Right hindlimb (tissue), 1 donor: Measurements from ENCODE around the gene MARF1.
"Not testable (repeated sequence)": the region's sequence is repeated elsewhere in the genome, so short reads cannot be mapped to it uniquely, and the experiment has no call there.

Source experiments
- DNase-seq: peaks from one replicate; pipeline ENCODE4 v3.0.0-alpha.2; 2018

The MARF1 gene

GRCh38 chr16:15597822-15598647 lies 44.9 kb downstream of the MARF1 start:
- no peak for DNase-seq

GRCh38 chr16:15597135-15597534 lies 45.8 kb downstream of the MARF1 start:
- no peak for DNase-seq

DNA sequence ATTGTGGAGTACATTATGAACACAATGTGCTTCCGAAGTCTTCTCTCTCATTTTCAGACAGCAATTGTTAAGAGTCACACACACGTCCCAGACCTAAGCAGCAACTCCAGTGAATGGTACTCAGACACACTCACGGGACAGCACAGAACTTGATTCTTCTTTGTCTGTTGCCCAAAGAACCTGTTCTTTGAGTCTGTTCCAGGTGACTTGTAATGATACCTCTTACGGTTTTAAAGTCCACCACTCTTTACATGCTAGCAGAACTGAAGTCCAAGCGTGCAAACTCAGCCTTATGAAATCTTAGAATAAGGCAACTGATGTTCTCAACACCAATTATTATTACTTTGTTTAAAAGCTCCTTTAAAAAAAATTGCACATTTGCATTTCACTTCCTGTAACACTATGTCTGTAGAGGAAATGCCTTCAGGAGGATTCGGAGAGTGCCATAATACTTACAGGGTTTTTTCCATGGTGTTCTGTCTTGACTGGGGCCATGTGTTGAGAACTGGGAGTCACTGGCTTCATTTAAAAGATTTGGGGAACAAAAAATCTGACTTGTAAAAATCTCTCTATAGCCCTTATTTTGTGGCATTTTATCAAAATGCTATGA lies 48.1 kb downstream of the MARF1 start:
- DNase-seq = no peak

- DNase-seq = no peak
Measured at GRCh38 chr16:15593235-15593634, 49.7 kb downstream of the MARF1 start.

DNA sequence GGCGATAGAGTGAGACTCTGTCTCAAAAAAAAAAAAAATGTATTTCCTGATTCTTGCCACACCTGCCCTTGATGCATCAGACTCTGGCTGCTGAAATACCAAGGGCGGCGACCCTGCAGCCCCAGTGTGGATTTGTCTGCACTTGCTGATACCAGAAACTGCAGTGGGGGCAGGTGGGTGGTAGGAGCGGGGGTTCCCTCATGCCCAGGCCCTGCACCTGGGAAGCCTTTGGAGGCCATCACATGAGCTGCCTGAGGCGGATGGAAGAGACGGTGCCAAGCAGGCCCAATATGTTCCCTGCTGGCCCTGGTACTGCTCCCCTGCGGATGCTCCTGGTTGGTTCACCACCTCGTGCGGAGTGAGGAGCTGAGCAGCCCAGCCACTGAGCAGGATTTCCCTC lies 50.6 kb downstream of the MARF1 start:
- no peak for DNase-seq

GRCh38 chr16:15587152-15587825 lies 55.7 kb downstream of the MARF1 start:
- no peak for DNase-seq

DNA sequence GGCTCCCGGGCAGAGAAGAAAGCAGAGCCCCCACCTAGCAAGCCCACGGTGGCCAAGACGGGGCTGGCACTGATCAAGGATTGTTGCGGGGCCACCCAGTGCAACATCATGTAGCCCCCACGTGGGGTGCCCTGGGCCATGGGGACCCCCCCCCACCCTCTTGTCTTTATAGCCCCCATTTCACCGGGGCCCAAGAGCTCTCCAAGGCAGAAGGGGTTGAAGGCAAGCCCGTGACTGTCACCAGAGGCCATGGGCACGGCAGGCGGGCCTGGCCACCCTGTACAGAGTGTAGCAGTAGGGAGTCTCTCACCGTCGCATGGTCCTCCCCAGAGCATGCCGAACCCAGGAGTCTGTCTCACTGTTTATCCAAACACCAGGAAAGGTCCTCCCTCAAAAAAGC lies 56.2 kb downstream of the MARF1 start:
- DNase-seq = no peak

DNA sequence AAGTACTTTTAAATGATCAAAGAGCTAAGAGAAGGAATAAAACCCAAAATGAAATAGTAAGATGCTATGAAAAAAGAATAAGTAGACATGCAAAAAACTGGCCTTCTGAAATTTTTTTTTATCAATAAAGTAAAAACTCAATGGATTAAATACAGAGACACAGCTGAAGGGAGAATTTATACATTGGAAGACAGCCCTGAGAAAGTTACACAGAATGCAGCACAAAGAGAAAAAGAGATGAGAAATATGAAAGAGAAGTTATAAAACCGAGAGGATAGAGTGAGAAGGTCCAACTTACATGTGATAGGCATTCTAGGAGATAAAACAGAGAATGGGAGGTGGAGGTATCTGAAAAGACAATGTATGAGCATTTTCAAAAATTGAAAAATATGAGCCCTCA lies 57.0 kb downstream of the MARF1 start:
- DNase-seq = no peak

DNA sequence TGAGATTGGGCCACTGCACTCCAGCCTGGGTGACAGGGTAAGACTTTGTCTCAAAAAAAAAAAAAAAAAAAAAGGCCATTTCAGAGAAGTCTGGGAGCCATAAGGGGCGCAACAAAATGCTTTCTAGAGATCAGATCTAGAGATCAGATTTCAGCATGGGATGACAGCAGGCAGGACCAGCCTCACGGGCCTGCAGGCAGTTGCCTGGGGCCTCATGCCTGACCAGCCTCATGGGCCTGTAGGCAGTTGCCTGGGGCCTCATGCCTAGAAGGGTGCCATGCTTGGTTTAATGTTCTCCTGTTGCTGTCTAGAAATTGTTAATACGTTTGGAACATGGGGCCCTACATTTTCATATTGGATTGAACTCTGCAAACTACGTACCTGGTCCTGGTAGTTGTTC lies 59.4 kb downstream of the MARF1 start:
- no peak for DNase-seq

DNA sequence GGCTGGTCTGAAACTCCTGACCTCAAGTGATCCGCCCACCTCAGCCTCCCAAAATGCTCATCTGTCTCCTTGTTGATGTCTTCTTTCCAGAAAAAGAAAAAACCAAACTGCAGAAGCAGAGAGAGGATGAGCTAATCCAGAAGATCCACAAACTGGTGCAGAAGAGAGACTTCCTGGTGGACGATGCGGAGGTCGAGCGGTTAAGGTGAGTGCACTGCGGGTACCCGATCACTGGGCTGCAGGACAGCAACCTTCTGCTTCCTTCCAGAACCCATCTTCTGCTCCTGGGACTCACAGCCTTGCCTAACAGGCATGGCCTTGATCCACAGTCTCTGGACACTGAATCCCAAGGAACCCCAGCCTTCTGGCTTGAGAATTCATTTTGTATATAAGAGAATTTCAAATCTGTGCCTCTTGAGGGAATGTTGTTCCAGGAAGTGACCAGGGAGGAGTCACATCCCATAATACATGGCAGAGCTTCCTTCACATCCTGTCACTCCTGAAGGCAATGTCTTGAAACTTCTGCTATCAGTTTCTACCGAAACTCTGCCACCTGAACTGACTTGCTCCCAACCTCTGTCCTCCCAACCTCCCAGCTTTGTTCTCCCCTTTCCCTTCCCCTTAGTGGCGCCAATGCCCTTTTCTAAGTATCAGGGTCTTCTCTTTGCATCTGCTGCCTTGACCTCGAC lies 61.7 kb downstream of the MARF1 start:
- no peak for DNase-seq

GRCh38 chr16:15578824-15579223 lies 64.1 kb downstream of the MARF1 start:
- DNase-seq = no peak

DNA sequence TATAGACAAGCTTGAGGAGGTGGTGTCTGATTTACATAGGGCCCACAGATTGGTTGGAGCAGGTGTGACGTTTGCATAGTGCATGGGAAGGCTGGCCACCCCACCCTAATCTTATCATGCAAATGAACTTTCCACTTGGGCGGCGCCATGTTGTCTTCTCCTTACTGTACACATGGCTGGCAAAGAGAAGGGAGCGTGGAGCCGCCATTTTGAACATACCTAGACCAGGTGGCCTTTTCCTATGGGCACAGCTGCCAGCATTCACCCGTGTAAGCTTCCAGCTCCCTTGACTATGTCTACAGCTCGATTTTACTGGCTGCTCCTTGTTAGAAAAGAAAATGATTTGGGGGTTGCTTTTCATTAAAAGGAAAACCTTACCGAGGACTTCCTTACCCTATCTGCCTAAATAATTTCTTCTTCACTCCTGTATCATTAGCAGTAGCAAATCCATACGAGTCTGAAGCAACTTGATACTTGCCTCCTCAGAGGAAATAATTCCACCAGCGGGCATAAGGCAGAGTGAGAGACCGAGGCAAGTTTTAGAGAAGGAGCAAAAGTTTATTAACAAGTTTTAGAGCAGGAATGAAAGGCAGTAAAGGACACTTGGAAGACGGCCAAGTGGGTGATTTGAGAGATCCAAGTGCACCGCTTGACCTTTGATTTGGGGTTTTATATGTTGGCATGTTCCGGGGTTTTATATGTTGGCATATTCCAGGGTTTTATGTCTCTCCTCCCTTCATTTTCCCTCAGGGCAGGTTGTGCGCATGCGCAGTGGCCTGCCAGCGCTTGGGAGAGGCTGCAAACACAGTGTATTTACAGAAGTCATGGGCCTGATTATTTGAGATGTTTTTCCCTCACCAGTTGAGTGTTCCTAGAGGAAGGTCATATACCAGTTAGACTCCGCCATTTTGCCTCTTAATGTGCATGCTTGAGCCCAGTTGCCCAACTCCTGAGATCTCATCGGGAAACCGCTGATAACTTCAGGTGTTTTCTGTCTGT lies 65.7 kb downstream of the MARF1 start:
- no peak for DNase-seq

DNA sequence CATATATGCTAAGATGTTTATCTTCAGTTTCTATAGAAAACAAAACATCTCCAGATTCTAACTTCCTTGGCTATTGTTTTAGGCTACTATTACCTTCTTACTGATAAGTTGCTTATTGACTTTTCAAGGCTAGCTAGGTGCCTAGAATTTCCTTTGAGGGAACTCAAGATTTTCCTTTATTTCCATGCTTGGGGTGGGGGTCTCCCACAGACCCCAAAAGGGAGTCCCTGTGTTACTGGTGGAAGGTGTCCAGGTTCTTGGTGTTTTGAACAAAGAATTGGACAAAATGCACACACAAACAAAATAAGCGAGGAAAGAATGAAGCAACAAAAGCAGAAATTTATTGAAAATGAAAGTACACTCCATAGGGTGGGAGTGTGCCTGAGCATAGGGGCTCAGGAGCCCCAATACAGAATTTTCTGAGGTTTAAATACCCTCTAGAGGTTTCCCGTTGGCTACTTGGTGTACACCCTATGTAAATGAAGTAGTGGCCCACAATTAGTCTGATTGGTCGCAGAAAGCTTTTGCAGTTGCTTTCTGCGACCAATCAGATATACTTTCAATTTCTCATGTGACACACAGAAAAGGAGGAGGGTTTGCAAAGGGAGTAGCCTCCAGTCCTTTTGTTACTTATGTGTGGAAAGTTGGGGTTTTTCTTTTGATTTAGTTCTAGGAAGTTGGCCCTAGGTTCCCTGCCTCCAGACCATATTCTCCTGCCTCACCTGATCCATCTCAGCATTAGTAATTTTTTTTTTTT lies 67.5 kb downstream of the MARF1 start:
- DNase-seq = no peak

DNA sequence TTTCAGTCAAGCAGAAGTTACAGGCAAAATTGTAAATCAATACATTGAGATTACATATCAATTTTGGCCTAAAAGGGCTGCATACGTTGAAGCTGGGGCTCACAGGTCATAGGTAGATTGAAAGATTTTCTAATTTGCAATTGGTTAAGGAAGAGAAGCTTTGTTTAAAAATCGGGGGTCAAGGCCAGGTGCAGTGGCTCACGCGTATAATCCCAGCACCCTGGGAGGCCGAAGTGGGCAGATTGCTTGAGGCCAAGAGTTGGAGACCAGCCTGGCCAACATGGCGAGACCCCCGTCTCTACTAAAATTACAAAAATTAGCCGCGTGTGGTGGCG lies 68.4 kb downstream of the MARF1 start:
- DNase-seq = no peak

DNA sequence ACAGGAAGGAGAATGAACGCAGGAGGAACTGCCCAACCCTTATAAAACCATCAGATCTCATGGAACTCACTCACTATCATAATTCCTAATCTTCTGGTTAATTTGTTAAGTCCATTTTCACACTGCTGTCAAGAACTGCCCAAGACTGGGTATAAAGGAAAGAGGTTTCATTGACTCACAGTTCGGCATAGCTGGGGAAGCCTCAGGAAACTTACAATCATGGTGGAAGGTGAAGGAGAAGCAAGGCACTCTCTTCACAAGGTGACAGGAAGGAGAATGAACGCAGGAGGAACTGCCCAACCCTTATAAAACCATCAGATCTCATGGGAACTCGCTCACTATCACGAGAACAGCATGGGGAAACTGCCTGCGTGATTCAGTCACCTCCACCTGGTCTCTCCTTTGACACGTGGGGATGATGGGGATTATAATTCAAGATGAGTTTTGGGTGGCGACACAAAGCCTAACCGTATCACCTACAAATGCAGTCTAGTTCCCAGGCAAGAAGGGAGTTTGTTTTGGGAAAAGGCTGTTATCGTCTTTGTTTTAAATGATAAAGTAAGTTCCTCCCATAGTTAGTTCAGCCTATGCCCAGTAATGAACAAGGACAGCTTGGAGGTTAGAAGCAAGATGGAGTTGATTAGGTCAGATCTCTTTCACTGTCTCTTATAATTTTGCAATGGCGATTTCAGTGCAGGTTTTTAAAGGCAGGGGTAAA lies 68.9 kb downstream of the MARF1 start:
- not testable (repeated sequence) for DNase-seq

DNA sequence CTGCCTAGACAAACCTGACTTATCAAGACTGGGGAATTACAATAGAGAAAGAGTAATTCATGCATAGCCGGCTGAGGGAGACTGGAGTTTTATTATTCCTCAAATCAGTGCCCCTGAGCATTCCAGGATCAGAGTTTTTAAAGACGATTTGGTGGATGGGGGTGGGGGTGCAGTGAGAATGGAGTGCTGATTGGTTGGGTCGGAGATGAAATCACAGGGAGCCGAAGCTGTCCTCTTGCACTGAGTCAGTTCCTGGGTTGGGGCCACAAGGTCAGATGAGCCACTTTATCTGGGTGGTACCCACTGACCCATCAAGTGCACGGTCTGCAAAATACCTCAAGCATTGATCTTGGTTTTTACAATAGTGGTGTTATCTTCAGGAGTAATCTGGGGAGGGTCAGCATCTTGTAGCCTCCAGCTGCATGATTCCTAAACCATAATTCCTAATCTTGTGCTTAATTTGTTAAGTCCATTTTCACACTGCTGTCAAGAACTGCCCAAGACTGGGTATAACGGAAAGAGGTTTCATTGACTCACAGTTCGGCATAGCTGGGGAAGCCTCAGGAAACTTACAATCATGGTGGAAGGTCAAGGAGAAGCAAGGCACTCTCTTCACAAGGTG lies 69.6 kb downstream of the MARF1 start:
- no peak for DNase-seq

DNA sequence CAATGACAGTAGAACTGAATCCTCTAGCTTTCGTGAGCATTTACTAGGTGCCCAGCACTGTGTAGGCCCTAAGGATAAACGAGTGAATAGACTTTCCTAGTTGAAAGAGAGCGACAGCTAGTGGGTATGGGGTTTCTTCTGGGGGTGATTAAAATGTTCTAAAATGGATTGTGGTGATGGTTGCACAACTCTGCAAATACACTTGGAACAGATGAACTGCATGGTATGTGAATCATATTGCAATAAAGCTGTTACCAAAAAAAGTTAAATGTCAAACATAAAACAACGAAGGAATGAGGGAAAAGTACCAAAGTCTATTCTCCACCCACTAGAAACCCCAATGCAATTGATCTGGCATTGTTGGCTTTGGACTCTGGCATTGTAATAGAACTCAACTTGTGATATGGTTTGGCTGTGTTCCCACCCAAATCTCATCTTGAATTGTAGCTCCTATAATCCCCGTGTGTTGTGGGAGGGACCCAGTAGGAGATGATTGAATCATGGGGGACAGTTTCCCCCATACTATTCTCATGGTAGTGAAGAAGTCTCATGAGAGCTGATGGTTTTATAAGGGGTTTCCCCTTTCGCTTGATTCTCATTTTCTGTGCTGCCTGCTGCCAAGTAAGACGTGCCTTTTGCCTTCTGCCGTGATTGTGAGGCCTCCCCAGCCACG lies 70.5 kb downstream of the MARF1 start:
- no peak for DNase-seq

GRCh38 chr16:15571557-15571956 lies 71.4 kb downstream of the MARF1 start:
- no peak for DNase-seq

DNA sequence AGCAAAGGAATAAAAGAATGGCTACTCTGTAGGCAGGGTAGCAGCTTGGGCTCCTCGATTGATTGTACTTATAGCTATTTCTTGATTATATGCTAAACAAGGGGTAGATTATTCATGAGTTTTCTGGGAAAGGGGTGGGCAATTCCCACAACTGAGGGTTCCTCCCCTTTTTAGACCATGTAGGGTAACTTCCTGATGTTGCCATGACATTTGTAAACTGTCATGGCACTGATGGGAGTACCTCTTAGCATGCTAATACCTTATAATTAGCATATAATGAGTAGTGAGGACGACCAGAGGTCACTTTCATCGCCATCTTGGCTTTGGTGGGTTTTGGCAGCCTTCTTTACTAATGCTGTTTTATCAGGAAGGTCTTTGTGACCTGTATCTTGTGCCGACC lies 72.3 kb downstream of the MARF1 start:
- not testable (repeated sequence) for DNase-seq

DNA sequence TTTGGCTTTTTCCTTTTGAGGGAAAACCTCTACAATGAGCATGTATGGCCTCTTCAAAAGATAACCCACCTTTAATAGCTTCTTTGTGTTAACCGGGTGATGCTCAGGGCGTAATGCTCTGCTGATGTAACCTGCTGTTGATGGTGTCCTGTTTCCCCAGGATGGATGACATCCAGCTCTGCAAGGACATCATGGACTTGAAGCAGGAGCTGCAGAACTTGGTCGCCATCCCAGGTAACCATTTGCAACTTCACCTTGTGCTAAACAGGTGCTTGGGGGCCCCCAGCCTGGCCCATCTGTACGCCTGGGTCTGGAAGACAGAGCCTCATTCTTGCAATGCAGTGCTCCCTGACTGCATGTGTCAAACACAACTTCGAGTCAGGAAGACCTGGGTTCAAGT lies 75.1 kb downstream of the MARF1 start:
- no peak for DNase-seq
